ENCODE data around the gene AP4M1. TPM values are rescaled to one million over a fixed set of nuclear protein-coding genes. Genes with fewer than 3 reads are reported as not detected.

AP4M1 gene
- total and polyA plus RNA-seq, 9 of the 15 experiments (the other 6 are each of a cell fraction or from before 2014, with no cell fraction given), result 1.3 to 30.9 (median 14.1) TPM

- TF ChIP-seq ZNF277 (CRISPR knock-in tag; IDR thresholded peaks at IDR 0.05; ENCODE audit: borderline replicate concordance), result no peak
- no peak for TF ChIP-seq ASH1L (IDR thresholded peaks at IDR 0.05; ENCODE audit: borderline replicate concordance, low read depth, partially characterized antibody)
- no peak for TF ChIP-seq CC2D1A (IDR thresholded peaks at IDR 0.05)
Measured at GRCh38 chr7:100141555-100141949, 40.1 kb downstream of the AP4M1 start (continued).

- H3K36me3 ChIP-seq (ENCODE audit: control insufficient read depth, insufficient read depth, low read length), result no peaks in the 10 kb centered on the region
- no peak for DNase-seq (ENCODE audit: extremely low read depth in 1 of 4, low spot score in 3 of 4)
- POLR2A ChIA-PET, result interaction anchor here (0.6 to 2.1 kb wide), 3 partner anchors 10 to 567 kb away, joined by 3 to 6 read pairs (median 4); no protein-coding TSS in a partner anchor
- WGBS (ENCODE audit: insufficient coverage, low coverage, missing lambda C conversion rate), result 17% methylated on average over 3 of the region's 3 CpGs
- in situ Hi-C loops (cut with MboI), result no loop called here
- H3K4me1 ChIP-seq (replicated peaks in 1 of 2; ENCODE audit: control insufficient read depth in 2 of 2, insufficient read depth in 2 of 2, low read length in 2 of 2), result no peaks in the 10 kb centered on the region
- H3K9me3 ChIP-seq (replicated peaks; ENCODE audit: control insufficient read depth, insufficient read depth, low read depth, low read length), result no peaks in the 10 kb centered on the region
- H3K27ac ChIP-seq (ENCODE audit: extremely low read depth, low read depth, low read length), result no peak overlapping the region
- H4K20me1 ChIP-seq (replicated peaks; ENCODE audit: control insufficient read depth, insufficient read depth, low read length), result no peaks in the 10 kb centered on the region
- CTCF ChIA-PET (ENCODE audit: low intra/inter-chr PET ratio), result interaction anchor here (0.6 kb wide), 1 partner anchor 12 kb away, joined by 3 read pairs; no protein-coding TSS in a partner anchor
- H3K27me3 ChIP-seq (ENCODE audit: control insufficient read depth in 2 of 2, insufficient read depth in 2 of 2, low read length in 2 of 2), result peaks cover 11 to 18% of the 10 kb centered on the region in 2 experiments; a peak in 4 of 5 replicates
- H3K9ac ChIP-seq (ENCODE audit: insufficient read depth in 1 of 2, low read depth in 2 of 2, low read length in 2 of 2), result no peak overlapping the region
- no peak overlapping the region for H2AFZ ChIP-seq (ENCODE audit: low read depth, low read length)
- no peaks in the 10 kb centered on the region for H3K79me2 ChIP-seq (ENCODE audit: control insufficient read depth, insufficient read depth, low read length)
- no peak for TF ChIP-seq ARID3B (CRISPR knock-in tag; IDR thresholded peaks at IDR 0.05; ENCODE audit: borderline replicate concordance)
- H3K4me3 ChIP-seq, result no peak overlapping the region
- H3K4me2 ChIP-seq (ENCODE audit: insufficient read depth, low read length), result no peak overlapping the region
- FAIRE-seq, result no peak
- no TSS peak for BruUV-seq (replicated peaks)
- no peaks in the 10 kb centered on the region for H3K9me1 ChIP-seq (ENCODE audit: control insufficient read depth, insufficient read depth, low read length)
- intact Hi-C loops (cut with micrococcal nuclease), result no loop called here
- ATAC-seq, result no peak
Measured at GRCh38 chr7:100142461-100142860, 41.0 kb downstream of the AP4M1 start.

All from K562 (cell line).